GM10266 (cell line): ENCODE measurements around the gene DNAL1.

Experiments
- DNase-seq: peaks from one replicate; pipeline ENCODE4 v3.0.0; 2012; ENCODE audit errors: extremely low spot score
- CTCF ChIP-seq: IDR thresholded peaks from 2 replicates; pipeline ENCODE4 v1.5.1; 2012; ENCODE audit warnings: mild to moderate bottlenecking, low read depth; ENCODE audit not compliant: control insufficient read depth, insufficient read depth; ENCODE audit errors: missing control alignments

Gene DNAL1

GRCh38 chr14:73726025-73726961 lies 81.5 kb downstream of the DNAL1 start:
- no peak for TF ChIP-seq CTCF
- no peak for DNase-seq

GRCh38 chr14:73727166-73727565 lies 82.4 kb downstream of the DNAL1 start:
- TF ChIP-seq CTCF, result no peak

GRCh38 chr14:73728717-73729330 lies 84.0 kb downstream of the DNAL1 start:
- peak; percentile 85 for TF ChIP-seq CTCF

More at GRCh38 chr14:73727166-73727565, 82.4 kb downstream of the DNAL1 start:
- DNase-seq, result no peak

GRCh38 chr14:73729556-73730265 lies 84.9 kb downstream of the DNAL1 start:
- DNase-seq, result no peak
- no peak for TF ChIP-seq CTCF

More at GRCh38 chr14:73728717-73729330, 84.0 kb downstream of the DNAL1 start:
- peak; percentile 86 for DNase-seq

GRCh38 chr14:73731111-73731510 lies 86.3 kb downstream of the DNAL1 start:
- no peak for DNase-seq
- TF ChIP-seq CTCF, result no peak

GRCh38 chr14:73732006-73732405 lies 87.2 kb downstream of the DNAL1 start:
- TF ChIP-seq CTCF, result no peak
- DNase-seq, result no peak

GRCh38 chr14:73736842-73737241 lies 92.1 kb downstream of the DNAL1 start:
- DNase-seq, result no peak
- no peak for TF ChIP-seq CTCF
